MM.1S (cell line): Measurements from ENCODE around the gene SPEF1.
"Not testable (repeated sequence)": the region's sequence is repeated elsewhere in the genome, so short reads cannot be mapped to it uniquely, and the experiment has no call there.

Experiments
- DNase-seq: peaks from one replicate; pipeline ENCODE4 v3.0.0-alpha.2; 2015
- H2AFZ ChIP-seq: fragments of 300-600 bp; sonication (generic); 2 replicates; pipeline ENCODE4 v1.6.0; 2016; ENCODE audit warnings: antibody characterized with exemption, low read length
- H3F3A ChIP-seq: fragments of 300-600 bp; sonication (generic); 2 replicates; pipeline ENCODE4 v1.6.1; 2016; ENCODE audit warnings: mild to moderate bottlenecking, antibody characterized with exemption, low read length, moderate library complexity, mixed read lengths; ENCODE audit not compliant: insufficient read depth
- H3K27ac ChIP-seq: fragments of 300-600 bp; sonication (generic); 2 replicates; pipeline ENCODE4 v1.5.1; 2016; ENCODE audit warnings: mild to moderate bottlenecking, low read length
- H3K27me3 ChIP-seq: fragments of 300-600 bp; sonication (generic); replicated peaks from 2 replicates; pipeline ENCODE4 v1.6.0; 2016; ENCODE audit warnings: low read length; ENCODE audit not compliant: insufficient read depth
- H3K36me3 ChIP-seq: fragments of 300-600 bp; sonication (generic); replicated peaks from 2 replicates; pipeline ENCODE4 v1.6.1; 2016; ENCODE audit warnings: mild to moderate bottlenecking, low read length, mixed read lengths; ENCODE audit not compliant: insufficient read depth
- H3K4me1 ChIP-seq: fragments of 300-600 bp; sonication (generic); 2 replicates; pipeline ENCODE4 v1.6.1; 2016; ENCODE audit warnings: low read length, mixed read lengths
- H3K4me2 ChIP-seq: fragments of 300-600 bp; sonication (generic); 2 replicates; pipeline ENCODE4 v1.6.0; 2016; ENCODE audit warnings: low read depth, low read length
- H3K4me3 ChIP-seq: fragments of 300-600 bp; sonication (generic); 2 replicates; pipeline ENCODE4 v1.5.1; 2016; ENCODE audit warnings: low read length, mixed read lengths
- H3K79me2 ChIP-seq: fragments of 300-600 bp; sonication (generic); 2 replicates; pipeline ENCODE4 v1.6.1; 2016; ENCODE audit warnings: mixed run types, low read length, mixed read lengths
- H3K9ac ChIP-seq: fragments of 300-600 bp; sonication (generic); 2 replicates; pipeline ENCODE4 v1.6.1; 2016; ENCODE audit warnings: low read length, mixed read lengths
- H3K9me2 ChIP-seq: fragments of 300-600 bp; sonication (generic); replicated peaks from 2 replicates; pipeline ENCODE4 v1.6.1; 2016; ENCODE audit warnings: mild to moderate bottlenecking, low read length, mixed read lengths; ENCODE audit not compliant: insufficient read depth
- H3K9me3 ChIP-seq: fragments of 300-600 bp; sonication (generic); replicated peaks from 2 replicates; pipeline ENCODE4 v1.6.1; 2016; ENCODE audit warnings: mild to moderate bottlenecking, low read length, mixed read lengths; ENCODE audit not compliant: insufficient read depth
- H4K20me1 ChIP-seq: fragments of 300-600 bp; sonication (generic); 2 replicates; pipeline ENCODE4 v1.6.1; 2016; ENCODE audit warnings: mild to moderate bottlenecking, low read length, moderate library complexity, mixed read lengths; ENCODE audit not compliant: insufficient read depth
- EZH2 ChIP-seq: fragments of 300-600 bp; sonication (generic); optimal IDR thresholded peaks from 2 replicates; pipeline ENCODE3; 2017; ENCODE audit warnings: low read depth, mild to moderate bottlenecking, antibody characterized with exemption, low read length, mixed read lengths
- EZH2phosphoT487 ChIP-seq: fragments of 300-600 bp; sonication (generic); IDR thresholded peaks from 2 replicates; pipeline ENCODE4 v1.6.1; 2018; ENCODE audit warnings: antibody characterized with exemption, low read length
- TF ChIP-seq, protein P1 (sequence below): fragments of 300-600 bp; sonication (generic); IDR thresholded peaks from 2 replicates; pipeline ENCODE4 v1.5.1; 2016; ENCODE audit warnings: antibody characterized with exemption, low read length, mixed read lengths

Gene SPEF1

DNA sequence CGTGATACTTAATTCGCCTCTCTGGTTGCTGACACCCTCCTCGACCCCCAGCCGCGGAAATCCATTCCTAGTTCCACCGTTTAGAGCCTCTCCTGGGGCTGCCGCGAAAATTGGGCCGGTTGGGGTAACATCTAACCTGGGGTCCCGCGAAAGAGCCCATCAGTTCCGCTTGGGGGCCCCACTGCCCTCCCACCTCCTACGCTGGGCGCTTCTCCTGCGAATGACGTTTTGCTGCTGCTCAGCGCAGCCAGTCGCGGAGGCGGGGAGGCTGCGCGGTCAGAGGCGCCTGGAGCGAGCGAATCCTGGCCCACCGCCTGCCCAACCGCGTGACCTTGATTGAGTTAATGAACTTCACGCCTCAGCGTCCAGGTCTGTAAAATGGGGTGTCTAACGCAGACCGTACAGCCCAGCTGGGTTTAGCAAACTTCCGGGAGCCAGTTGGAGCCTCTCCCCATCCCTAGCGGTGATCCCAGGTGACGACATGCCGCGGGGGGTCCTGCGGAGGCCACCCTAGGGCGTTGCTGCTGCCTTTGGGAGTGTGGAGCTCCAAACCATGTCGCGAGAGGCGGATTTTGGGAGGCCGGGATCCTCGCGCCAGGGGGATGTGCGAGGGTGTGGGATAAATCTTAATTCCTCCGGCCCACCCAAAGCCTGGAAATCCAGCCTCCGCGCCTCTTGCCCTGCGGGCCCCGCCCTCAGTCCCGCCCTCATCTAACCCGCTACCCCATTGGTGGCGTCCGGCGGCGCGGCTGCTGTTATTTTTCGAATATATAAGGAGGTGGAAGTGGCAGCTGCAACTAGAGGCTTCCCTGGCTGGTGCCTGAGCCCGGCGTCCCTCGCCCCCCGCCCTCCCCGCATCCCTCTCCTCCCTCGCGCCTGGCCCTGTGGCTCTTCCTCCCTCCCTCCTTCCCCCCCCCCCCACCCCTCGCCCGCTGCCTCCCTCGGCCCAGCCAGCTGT, 14.5 kb upstream of the SPEF1 start, which contains the start of gene CDC25B:
Gene CDC25B (plus strand): TSS at position 800 of the 958 bp plus-strand sequence. CDS start 222 bp downstream, outside the sequence.
- Histone ChIP-seq H3K4me3 (peak within 1 kb of the TSS; percentile 90), H3K9ac (peak within 1 kb of the TSS; percentile 84), H3K4me1 (peaks cover 32% of the 10 kb centered on the region), H4K20me1 (no peaks in the 10 kb centered on the region), H3K36me3 (no peaks in the 10 kb centered on the region; the same call in 1 of the 2 replicates), H3K4me2 (peak within 1 kb of the TSS; percentile 88), H3F3A (peaks cover 21% of the 10 kb centered on the region), H3K9me2 (no peaks in the 10 kb centered on the region), H3K9me3 (no peaks in the 10 kb centered on the region), H2AFZ (peak within 1 kb of the TSS; percentile 90), H3K27ac (peak within 1 kb of the TSS; percentile 94), H3K79me2 (peaks cover 40% of the 10 kb centered on the region), H3K27me3 (no peaks in the 10 kb centered on the region)
- peak; percentile 93 for DNase-seq
- TF ChIP-seq EZH2 (no peak), EZH2phosphoT487 (no peak)
- TF ChIP-seq, protein P1, sequence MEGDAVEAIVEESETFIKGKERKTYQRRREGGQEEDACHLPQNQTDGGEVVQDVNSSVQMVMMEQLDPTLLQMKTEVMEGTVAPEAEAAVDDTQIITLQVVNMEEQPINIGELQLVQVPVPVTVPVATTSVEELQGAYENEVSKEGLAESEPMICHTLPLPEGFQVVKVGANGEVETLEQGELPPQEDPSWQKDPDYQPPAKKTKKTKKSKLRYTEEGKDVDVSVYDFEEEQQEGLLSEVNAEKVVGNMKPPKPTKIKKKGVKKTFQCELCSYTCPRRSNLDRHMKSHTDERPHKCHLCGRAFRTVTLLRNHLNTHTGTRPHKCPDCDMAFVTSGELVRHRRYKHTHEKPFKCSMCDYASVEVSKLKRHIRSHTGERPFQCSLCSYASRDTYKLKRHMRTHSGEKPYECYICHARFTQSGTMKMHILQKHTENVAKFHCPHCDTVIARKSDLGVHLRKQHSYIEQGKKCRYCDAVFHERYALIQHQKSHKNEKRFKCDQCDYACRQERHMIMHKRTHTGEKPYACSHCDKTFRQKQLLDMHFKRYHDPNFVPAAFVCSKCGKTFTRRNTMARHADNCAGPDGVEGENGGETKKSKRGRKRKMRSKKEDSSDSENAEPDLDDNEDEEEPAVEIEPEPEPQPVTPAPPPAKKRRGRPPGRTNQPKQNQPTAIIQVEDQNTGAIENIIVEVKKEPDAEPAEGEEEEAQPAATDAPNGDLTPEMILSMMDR: peak; percentile 45

- Histone ChIP-seq H3F3A (peaks cover 21% of the 10 kb centered on the region), H3K9me2 (no peaks in the 10 kb centered on the region), H3K4me1 (peaks cover 26% of the 10 kb centered on the region), H3K9ac (peak overlapping the region; percentile 84; the same call in 1 of the 2 replicates), H3K9me3 (no peaks in the 10 kb centered on the region), H3K27ac (peak overlapping the region; percentile 74; the same call in 1 of the 2 replicates), H4K20me1 (no peaks in the 10 kb centered on the region), H2AFZ (peak overlapping the region; percentile 90; the same call in 1 of the 2 replicates), H3K27me3 (no peaks in the 10 kb centered on the region), H3K4me3 (peak overlapping the region; percentile 68), H3K4me2 (peak overlapping the region; percentile 66), H3K36me3 (no peaks in the 10 kb centered on the region), H3K79me2 (peaks cover 31% of the 10 kb centered on the region)
- no peak for TF ChIP-seq EZH2
- TF ChIP-seq, protein P1: no peak
- TF ChIP-seq EZH2phosphoT487: no peak
- DNase-seq: no peak
These were observed 13.6 kb upstream of the SPEF1 start for GRCh38 chr20:3794701-3795420.

GRCh38 chr20:3794168-3794567, 12.9 kb upstream of the SPEF1 start:
- not testable (repeated sequence) for H3K9me3 ChIP-seq, DNase-seq, H3K27me3 ChIP-seq, H3K9ac ChIP-seq, H4K20me1 ChIP-seq, H3K4me2 ChIP-seq, H3K27ac ChIP-seq, H3K36me3 ChIP-seq, H3K4me3 ChIP-seq, H3K9me2 ChIP-seq, H2AFZ ChIP-seq
- H3F3A ChIP-seq: peaks cover 21% of the 10 kb centered on the region
- H3K79me2 ChIP-seq: peaks cover 24% of the 10 kb centered on the region
- H3K4me1 ChIP-seq: peaks cover 19% of the 10 kb centered on the region

GRCh38 chr20:3789201-3789600, 8.0 kb upstream of the SPEF1 start:
- not testable (repeated sequence) for H3K9me3 ChIP-seq, H3K4me1 ChIP-seq, H3K27me3 ChIP-seq, H3K79me2 ChIP-seq, H3K9ac ChIP-seq, H2AFZ ChIP-seq, H3K4me2 ChIP-seq, H4K20me1 ChIP-seq, H3K9me2 ChIP-seq, DNase-seq, H3K27ac ChIP-seq, H3F3A ChIP-seq, H3K36me3 ChIP-seq, H3K4me3 ChIP-seq
